ENCODE data around the gene CDC25A. TPM values are rescaled to one million over a fixed set of nuclear protein-coding genes. Genes with fewer than 3 reads are reported as not detected.

CDC25A gene
- total and polyA plus RNA-seq, 2 of the 8 experiments (the other 6 are each of a cell fraction or from before 2014, with no cell fraction given), result 20.7 to 62.1 TPM

DNA sequence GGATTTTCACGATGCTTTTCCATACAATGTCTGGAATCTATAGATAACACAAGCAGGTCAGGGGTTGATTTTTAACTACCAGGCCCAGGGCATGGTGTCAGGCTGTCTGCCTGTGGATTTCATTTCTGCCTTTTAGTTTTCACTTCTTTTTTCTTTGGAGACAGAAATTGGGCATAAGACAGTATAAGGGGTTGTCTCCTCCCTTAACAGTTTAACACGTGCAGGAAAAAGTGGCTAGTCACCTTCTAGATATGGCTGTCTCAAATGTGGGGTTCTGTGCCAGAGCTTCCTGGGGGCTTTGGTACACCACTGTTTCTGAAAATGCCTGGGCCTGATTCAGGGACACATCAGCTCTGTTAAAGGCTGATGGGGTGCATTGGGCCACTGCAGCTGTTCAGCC is 45.3 kb upstream of the CDC25A start:
- no peaks in the 10 kb centered on the region for H3K23me2 ChIP-seq (ENCODE audit: low read depth, low read length)
- H2BK15ac ChIP-seq (ENCODE audit: low read length), result no peak overlapping the region
- no peak overlapping the region for H3K18ac ChIP-seq (ENCODE audit: extremely low read depth, low read length)
- FAIRE-seq (no peak), DNase-seq (ENCODE audit: low read depth in 1 of 2, low spot score in 2 of 2) (no peak)
- no peak overlapping the region for H2BK120ac ChIP-seq (replicated peaks; ENCODE audit: low read depth, low read length)
- no peak overlapping the region for H4K5ac ChIP-seq (ENCODE audit: insufficient read length, low read depth, low read length)
- no peaks in the 10 kb centered on the region for H3K79me2 ChIP-seq (ENCODE audit: control insufficient read depth in 1 of 2, insufficient read depth in 2 of 2, low read length in 2 of 2)
- WGBS, 2 experiments (ENCODE audit: extremely low coverage in 1 of 2, insufficient coverage in 1 of 2, insufficient read length in 1 of 2, insufficient replicate concordance in 2 of 2, low coverage in 1 of 2, low lambda C conversion rate in 2 of 2, missing lambda C conversion rate in 1 of 2), result 93% methylated on average over 2 of the region's 2 CpGs; no CpG with 5 or more reads in 1 of the 2 experiments
- H3K9me3 ChIP-seq (ENCODE audit: insufficient read depth in 2 of 2, low read depth in 1 of 2, low read length in 1 of 2), result peaks cover 7 to 10% of the 10 kb centered on the region in 2 experiments; a peak in 2 of 4 replicates
- H3K56ac ChIP-seq (replicated peaks; ENCODE audit: insufficient read length, low read depth, low read length), result no peak overlapping the region
- no peak overlapping the region for H3K23ac ChIP-seq (ENCODE audit: insufficient read length)
- H2BK5ac ChIP-seq (ENCODE audit: low read depth, low read length), result no peak overlapping the region
- H3K14ac ChIP-seq (ENCODE audit: insufficient read length), result no peak overlapping the region
- no peak overlapping the region for H2BK12ac ChIP-seq (ENCODE audit: low read depth, low read length)
- H4K91ac ChIP-seq (replicated peaks; ENCODE audit: insufficient read length, low read length), result no peak overlapping the region
- POLR2A ChIA-PET (ENCODE audit: partially characterized antibody), result interaction anchor here (0.6 to 4.6 kb wide), 5 partner anchors 8 to 206 kb away, joined by 3 to 44 read pairs (median 4); partner anchors contain the start of genes CCDC51, TMA7 and ZNF589
- H3K4me1 ChIP-seq (replicated peaks in 1 of 4; ENCODE audit: control insufficient read depth in 3 of 4, insufficient read depth in 4 of 4, low read length in 3 of 4), result peaks cover 0 to 2% (median 0%) of the 10 kb centered on the region in 4 experiments; a peak in 3 of 7 replicates
- H3K79me1 ChIP-seq (ENCODE audit: low read depth, low read length), result no peaks in the 10 kb centered on the region
- H3K4me3 ChIP-seq (ENCODE audit: extremely low read depth in 1 of 4, insufficient read depth in 2 of 4, low read depth in 3 of 4, low read length in 4 of 4), result no peak overlapping the region
- H4K20me1 ChIP-seq (replicated peaks in 1 of 2; ENCODE audit: control insufficient read depth in 1 of 2, insufficient read depth in 2 of 2, low read length in 2 of 2), result no peaks in the 10 kb centered on the region
- H3K9ac ChIP-seq (replicated peaks in 1 of 4; ENCODE audit: extremely low read depth in 1 of 4, low read depth in 3 of 4, low read length in 3 of 4), result no peak overlapping the region
- H2AFZ ChIP-seq (ENCODE audit: low read length), result no peak overlapping the region
- no peaks in the 10 kb centered on the region for H3K27me3 ChIP-seq (replicated peaks in 1 of 4; ENCODE audit: control insufficient read depth in 3 of 4, extremely low read depth in 1 of 4, insufficient read depth in 3 of 4, low read length in 3 of 4)
- H2BK20ac ChIP-seq (ENCODE audit: low read length), result no peak overlapping the region
- no peak overlapping the region for H4K8ac ChIP-seq (ENCODE audit: extremely low read depth, insufficient read depth, low read length)
- H3K36me3 ChIP-seq (ENCODE audit: control insufficient read depth in 2 of 4, insufficient read depth in 4 of 4, low read length in 3 of 4), result no peaks in the 10 kb centered on the region
- H3K4me2 ChIP-seq (ENCODE audit: insufficient read depth in 1 of 2, low read depth in 2 of 2, low read length in 2 of 2), result no peak overlapping the region
- no peak overlapping the region for H3K27ac ChIP-seq (ENCODE audit: low read depth, low read length)
- H2AK5ac ChIP-seq (ENCODE audit: low read depth, low read length), result no peak overlapping the region
- CTCF ChIA-PET (ENCODE audit: partially characterized antibody), result interaction anchor here (0.9 to 2.0 kb wide), 2 partner anchors 167 to 203 kb away, joined by 5 read pairs; no protein-coding TSS in a partner anchor
- no peak overlapping the region for H3K4ac ChIP-seq (replicated peaks; ENCODE audit: insufficient read length, low read depth, low read length)
- TF ChIP-seq SP2 (IDR thresholded peaks at IDR 0.05; ENCODE audit: low read length), result no peak

All from H1 (cell line).